Smooth muscle cell (in vitro differentiated cells): ENCODE data around the gene SLC6A7. TPM values are rescaled to one million over a fixed set of nuclear protein-coding genes. Genes with fewer than 3 reads are reported as not detected.
"Not testable (repeated sequence)": the region's sequence is repeated elsewhere in the genome, so short reads cannot be mapped to it uniquely, and the experiment has no call there.

Experiments
- DNase-seq: peaks from one replicate; lab custom pipeline; 2025; ENCODE audit not compliant: unreplicated experiment; lab: John Stamatoyannopoulos, UW
- H2AFZ ChIP-seq: fragments of 200-600 bp; sonication (generic); 2 replicates; pipeline ENCODE4 v1.6.0; 2016; ENCODE audit warnings: antibody characterized with exemption, low read depth, mild to moderate bottlenecking
- H3F3A ChIP-seq: fragments of 200-600 bp; sonication (generic); 2 replicates; pipeline ENCODE4 v1.6.0; 2017; ENCODE audit warnings: antibody characterized with exemption, low read depth
- H3K27ac ChIP-seq: fragments of 200-600 bp; sonication (generic); 2 replicates; pipeline ENCODE4 v1.5.1; 2016; ENCODE audit warnings: low read depth, mild to moderate bottlenecking
- H3K27me3 ChIP-seq: fragments of 200-600 bp; sonication (generic); 2 replicates; pipeline ENCODE4 v1.6.1; 2016; ENCODE audit warnings: low read depth, mild to moderate bottlenecking
- H3K36me3 ChIP-seq: fragments of 200-600 bp; sonication (generic); 2 replicates; pipeline ENCODE4 v1.5.1; 2016; ENCODE audit warnings: low read depth
- H3K4me1 ChIP-seq: fragments of 200-600 bp; sonication (generic); 2 replicates; pipeline ENCODE4 v1.5.1; 2016; ENCODE audit warnings: low read depth
- H3K4me2 ChIP-seq: fragments of 200-600 bp; sonication (generic); 2 replicates; pipeline ENCODE4 v1.6.0; 2016; ENCODE audit warnings: mild to moderate bottlenecking
- H3K4me3 ChIP-seq: fragments of 200-600 bp; sonication (generic); 2 replicates; pipeline ENCODE4 v1.5.1; 2016; ENCODE audit warnings: mild to moderate bottlenecking
- H3K79me2 ChIP-seq: fragments of 200-600 bp; sonication (generic); 2 replicates; pipeline ENCODE4 v1.6.0; 2016; ENCODE audit warnings: low read depth, mild to moderate bottlenecking
- H3K9ac ChIP-seq: fragments of 200-600 bp; sonication (generic); 2 replicates; pipeline ENCODE4 v1.6.0; 2016; ENCODE audit warnings: low read depth
- H3K9me3 ChIP-seq: fragments of 200-600 bp; sonication (generic); replicated peaks from 2 replicates; pipeline ENCODE4 v1.5.1; 2016; ENCODE audit warnings: low read depth
- H4K20me1 ChIP-seq: fragments of 200-600 bp; sonication (generic); 2 replicates; pipeline ENCODE4 v1.6.0; 2016; ENCODE audit warnings: low read depth
- WGBS: methylation state at CpG from one replicate; pipeline ENCODE4 v1.1.7; 2016; ENCODE audit warnings: low lambda C conversion rate; 5-methylcytosine and 5-hydroxymethylcytosine counted together
- polyA plus RNA-seq: library from polyadenylated mRNA; unstranded; fragments of >200 nt; fragmentation: Nextera tagmentation; extraction: Ambion mirVana; gene quantifications from 2 replicates; pipeline ENCODE4 v1.2.1, GENCODE V29; 2016
- total RNA-seq: library from RNA; depleted of rRNA; stranded (reverse); fragments of >200 nt; gene quantifications from 2 replicates; pipeline ENCODE4 v1.2.3, GENCODE V29; 2014
- TF ChIP-seq, protein P1 (sequence below): fragments of 200-600 bp; sonication (generic); IDR thresholded peaks from 2 replicates; pipeline ENCODE4 v1.5.1; 2017; ENCODE audit warnings: borderline replicate concordance, mild to moderate bottlenecking, antibody characterized with exemption; ENCODE audit not compliant: insufficient read depth, poor library complexity, severe bottlenecking

The SLC6A7 gene
- total and polyA plus RNA-seq, 2 experiments from 2014 or later = 0.10 TPM; not detected in 1

- WGBS = 98% methylated on average over 9 of the region's 9 CpGs
- Histone ChIP-seq H4K20me1 (no peaks in the 10 kb centered on the region), H2AFZ (no peak overlapping the region), H3F3A (no peaks in the 10 kb centered on the region), H3K4me3 (no peak overlapping the region), H3K9me3 (no peaks in the 10 kb centered on the region), H3K79me2 (no peaks in the 10 kb centered on the region), H3K9ac (no peak overlapping the region), H3K27me3 (no peaks in the 10 kb centered on the region), H3K27ac (no peak overlapping the region), H3K4me2 (no peak overlapping the region), H3K4me1 (peaks cover 14% of the 10 kb centered on the region), H3K36me3 (no peaks in the 10 kb centered on the region)
- DNase-seq = no peak
- TF ChIP-seq, protein P1, sequence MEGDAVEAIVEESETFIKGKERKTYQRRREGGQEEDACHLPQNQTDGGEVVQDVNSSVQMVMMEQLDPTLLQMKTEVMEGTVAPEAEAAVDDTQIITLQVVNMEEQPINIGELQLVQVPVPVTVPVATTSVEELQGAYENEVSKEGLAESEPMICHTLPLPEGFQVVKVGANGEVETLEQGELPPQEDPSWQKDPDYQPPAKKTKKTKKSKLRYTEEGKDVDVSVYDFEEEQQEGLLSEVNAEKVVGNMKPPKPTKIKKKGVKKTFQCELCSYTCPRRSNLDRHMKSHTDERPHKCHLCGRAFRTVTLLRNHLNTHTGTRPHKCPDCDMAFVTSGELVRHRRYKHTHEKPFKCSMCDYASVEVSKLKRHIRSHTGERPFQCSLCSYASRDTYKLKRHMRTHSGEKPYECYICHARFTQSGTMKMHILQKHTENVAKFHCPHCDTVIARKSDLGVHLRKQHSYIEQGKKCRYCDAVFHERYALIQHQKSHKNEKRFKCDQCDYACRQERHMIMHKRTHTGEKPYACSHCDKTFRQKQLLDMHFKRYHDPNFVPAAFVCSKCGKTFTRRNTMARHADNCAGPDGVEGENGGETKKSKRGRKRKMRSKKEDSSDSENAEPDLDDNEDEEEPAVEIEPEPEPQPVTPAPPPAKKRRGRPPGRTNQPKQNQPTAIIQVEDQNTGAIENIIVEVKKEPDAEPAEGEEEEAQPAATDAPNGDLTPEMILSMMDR = no peak
Observed at GRCh38 chr5:150247726-150248125, 57.9 kb downstream of the SLC6A7 start.

GRCh38 chr5:150248493-150248892, 58.6 kb downstream of the SLC6A7 start:
- not testable (repeated sequence) for H3K4me1 ChIP-seq
- 88% methylated on average over 5 of the region's 6 CpGs for WGBS

DNA sequence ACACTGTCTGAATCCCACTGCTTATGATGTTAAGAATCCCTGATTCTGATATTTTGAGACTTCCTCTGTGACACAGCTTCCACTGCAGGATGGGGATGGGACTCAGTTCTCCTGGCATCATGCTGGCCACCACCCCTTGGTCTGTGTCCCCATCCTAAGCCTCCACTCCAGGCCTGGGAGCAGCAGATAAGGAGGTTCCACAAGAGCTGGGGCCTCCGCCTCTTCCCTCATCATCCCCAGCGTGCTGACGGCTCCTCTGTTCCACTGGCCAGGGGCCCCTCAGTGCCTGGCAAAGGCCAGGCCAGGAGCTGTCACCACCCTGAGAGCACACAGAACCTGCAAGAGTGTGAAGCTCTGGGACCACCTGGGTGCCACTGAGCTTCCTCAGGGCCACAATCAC, 59.1 kb downstream of the SLC6A7 start:
- Histone ChIP-seq H3K9ac (no peak overlapping the region), H3K9me3 (no peaks in the 10 kb centered on the region), H3K4me2 (no peak overlapping the region), H3K36me3 (no peaks in the 10 kb centered on the region), H3K4me1 (peaks cover 4% of the 10 kb centered on the region), H4K20me1 (no peaks in the 10 kb centered on the region), H2AFZ (no peak overlapping the region), H3K27ac (no peak overlapping the region), H3F3A (no peaks in the 10 kb centered on the region), H3K27me3 (no peaks in the 10 kb centered on the region), H3K79me2 (no peaks in the 10 kb centered on the region), H3K4me3 (no peak overlapping the region)
- DNase-seq = no peak
- WGBS = 95% methylated on average over 3 of the region's 3 CpGs
- TF ChIP-seq, protein P1 = no peak

More at GRCh38 chr5:150248493-150248892, 58.6 kb downstream of the SLC6A7 start:
- not testable (repeated sequence) for H3K27me3 ChIP-seq, H3K9me3 ChIP-seq, H2AFZ ChIP-seq, H3K36me3 ChIP-seq, H3F3A ChIP-seq, H3K79me2 ChIP-seq, H3K4me2 ChIP-seq, DNase-seq, H3K27ac ChIP-seq, H4K20me1 ChIP-seq, H3K9ac ChIP-seq, H3K4me3 ChIP-seq

- Histone ChIP-seq H4K20me1 (no peaks in the 10 kb centered on the region), H3K9me3 (no peaks in the 10 kb centered on the region), H3K27ac (no peak overlapping the region), H3K79me2 (no peaks in the 10 kb centered on the region), H3K4me3 (no peak overlapping the region), H3K27me3 (no peaks in the 10 kb centered on the region), H3K4me2 (no peak overlapping the region), H3K36me3 (no peaks in the 10 kb centered on the region), H2AFZ (no peak overlapping the region), H3K9ac (no peak overlapping the region), H3K4me1 (peaks cover 2% of the 10 kb centered on the region), H3F3A (no peaks in the 10 kb centered on the region)
- TF ChIP-seq, protein P1 = no peak
- 89% methylated on average over 5 of the region's 5 CpGs for WGBS
- no peak for DNase-seq
Observed at GRCh38 chr5:150249744-150250143, 59.9 kb downstream of the SLC6A7 start.
